HG03060 (cell line): ENCODE results near the gene CAPN9.
"Not testable (repeated sequence)": the region's sequence is repeated elsewhere in the genome, so short reads cannot be mapped to it uniquely, and the experiment has no call there.

Experiments
- ATAC-seq: cut with Tn5 transposase; IDR thresholded peaks from one replicate; pipeline ENCODE4 v1.9.1; 2021; ENCODE audit warnings: low read depth, moderate number of reproducible peaks; ENCODE audit not compliant: unreplicated experiment

Gene CAPN9

DNA sequence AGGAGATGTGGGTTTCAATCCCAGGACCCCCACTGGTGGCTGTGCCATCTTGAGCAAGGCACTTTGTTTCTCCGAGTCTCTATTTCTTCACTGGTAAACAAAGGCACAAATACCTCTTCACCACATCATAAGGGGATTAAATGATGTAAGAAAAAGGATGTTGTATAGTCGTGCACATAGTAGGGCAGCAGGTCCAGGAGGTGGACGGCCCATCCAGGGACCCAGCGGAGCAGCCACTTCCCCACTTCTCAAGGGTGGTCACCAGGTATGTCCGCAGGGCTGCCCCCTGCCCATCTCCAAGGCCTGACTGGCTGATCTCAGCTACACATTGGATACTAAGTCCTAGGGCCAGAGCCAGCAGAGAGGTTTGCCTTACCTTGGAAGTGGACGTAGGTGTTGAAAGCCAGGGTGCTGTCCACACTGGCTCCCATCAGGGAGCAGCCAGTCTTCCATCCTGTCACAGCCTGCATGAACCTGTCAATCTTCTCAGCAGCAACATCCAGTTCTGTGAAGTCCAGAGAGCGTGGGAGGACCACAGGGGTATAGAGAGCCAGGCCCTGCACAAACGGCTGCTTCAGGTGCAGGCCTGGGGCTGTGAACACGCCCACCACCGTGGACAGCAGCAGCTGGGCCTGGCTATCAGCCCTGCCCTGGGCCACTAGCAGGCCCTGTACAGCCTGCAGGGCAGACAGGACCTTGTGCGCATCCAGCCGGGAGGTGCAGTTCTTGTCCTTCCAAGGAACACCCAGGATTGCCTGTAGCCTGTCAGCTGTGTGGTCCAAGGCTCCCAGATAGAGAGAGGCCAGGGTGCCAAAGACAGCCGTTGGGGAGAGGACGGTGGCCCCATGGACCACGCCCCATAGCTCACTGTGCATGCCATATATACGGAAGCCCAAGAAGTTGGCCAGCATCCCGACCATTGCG, 37.3 kb upstream of the CAPN9 start:
- ATAC-seq, result no peak

DNA sequence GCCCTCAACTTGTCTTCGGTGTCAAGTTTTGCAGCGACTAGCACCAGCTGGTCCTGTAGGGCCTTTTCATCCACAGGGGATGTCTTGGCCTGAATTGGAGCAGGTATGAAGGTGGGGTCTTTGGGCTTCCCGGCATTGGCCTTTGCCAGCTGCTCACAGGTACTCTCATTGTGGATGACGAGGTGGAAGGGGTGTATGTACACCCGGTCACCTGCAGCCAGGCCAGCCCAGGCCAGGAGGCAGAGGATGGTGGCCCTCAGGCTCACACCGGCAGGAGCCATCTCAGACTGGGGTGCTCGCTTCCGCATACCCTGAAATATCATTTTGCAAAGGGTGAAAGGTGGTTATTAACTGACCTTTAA, 36.7 kb upstream of the CAPN9 start:
- ATAC-seq, result no peak

DNA sequence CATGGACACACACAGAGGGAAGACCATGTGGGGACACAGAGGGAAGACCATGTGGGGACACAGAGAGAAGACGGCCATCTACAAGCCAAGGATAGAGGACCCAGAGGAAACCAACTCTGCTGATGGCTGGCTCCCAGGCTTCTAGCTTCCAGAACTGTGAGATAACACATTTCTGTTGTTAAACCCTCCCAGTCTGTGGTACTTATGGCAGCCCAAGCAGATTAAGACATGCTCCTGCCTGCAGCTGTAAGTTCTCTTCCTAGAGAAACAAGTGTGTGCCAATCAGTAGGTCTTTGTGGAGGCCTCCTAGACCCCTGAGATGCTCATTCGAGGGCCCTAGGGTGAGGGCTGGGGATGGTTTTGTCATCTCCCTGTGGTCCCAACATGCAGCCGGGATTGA, 35.9 kb upstream of the CAPN9 start:
- ATAC-seq, result no peak

DNA sequence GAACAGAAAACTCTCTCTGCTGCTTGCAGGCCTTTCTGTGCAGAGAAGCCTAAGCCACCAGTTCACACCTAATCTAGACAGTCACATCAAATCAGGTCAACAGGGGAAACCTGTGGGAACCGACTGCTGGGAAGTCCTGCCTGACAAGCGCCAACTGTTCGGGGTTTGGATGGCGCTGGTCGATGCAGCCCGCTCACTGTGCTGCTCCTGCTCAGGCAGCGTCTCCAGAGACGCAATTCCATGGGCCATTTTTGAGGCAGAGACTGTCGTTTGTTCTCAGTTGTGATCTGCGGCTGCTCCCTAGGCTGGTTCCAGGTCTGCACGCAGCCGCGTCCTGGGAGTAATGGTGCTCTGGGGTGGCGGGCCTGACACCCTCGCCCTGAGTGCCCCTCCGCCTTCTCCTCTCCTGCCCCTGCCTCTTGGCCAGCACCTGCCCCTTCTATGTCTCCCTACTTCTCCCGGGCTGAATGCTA, 34.7 kb upstream of the CAPN9 start:
- no peak for ATAC-seq

DNA sequence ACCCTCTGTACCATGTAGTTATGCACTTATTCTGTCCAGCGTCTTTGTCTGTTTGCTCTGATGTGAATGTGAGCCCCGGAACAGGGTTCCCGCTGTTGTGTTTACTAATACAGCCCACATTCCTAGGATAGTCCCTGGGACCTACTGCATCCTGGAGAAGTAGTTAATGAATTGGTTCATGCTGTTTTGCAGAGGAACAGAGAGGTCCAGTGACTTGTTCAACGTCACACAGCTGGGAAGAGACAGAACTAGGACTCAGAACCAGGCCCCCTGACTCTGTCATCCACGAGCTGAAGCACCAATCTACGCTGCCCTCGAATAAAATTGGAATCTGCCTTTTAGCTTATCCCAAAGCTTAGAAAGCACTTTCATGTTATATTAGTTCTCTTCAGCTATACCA, 34.0 kb upstream of the CAPN9 start:
- no peak for ATAC-seq

DNA sequence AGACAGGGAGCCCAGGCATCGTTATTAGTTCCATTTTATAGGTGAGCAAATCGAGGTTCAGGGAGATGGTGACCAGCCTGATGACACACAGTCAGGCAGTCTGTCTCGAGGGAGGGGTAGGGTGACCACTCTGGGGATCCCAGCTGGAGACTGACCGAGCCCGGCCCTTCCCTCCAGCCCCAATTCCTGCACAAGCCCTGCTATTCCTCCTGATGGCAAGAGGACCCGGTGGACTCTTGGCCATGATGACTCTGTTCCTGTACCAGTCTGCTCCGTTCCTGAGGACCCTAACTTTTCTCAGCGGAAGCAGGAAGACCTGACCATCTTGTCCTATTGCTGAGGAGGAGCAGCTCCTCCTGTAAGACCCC, 33.7 kb upstream of the CAPN9 start:
- ATAC-seq, result no peak

DNA sequence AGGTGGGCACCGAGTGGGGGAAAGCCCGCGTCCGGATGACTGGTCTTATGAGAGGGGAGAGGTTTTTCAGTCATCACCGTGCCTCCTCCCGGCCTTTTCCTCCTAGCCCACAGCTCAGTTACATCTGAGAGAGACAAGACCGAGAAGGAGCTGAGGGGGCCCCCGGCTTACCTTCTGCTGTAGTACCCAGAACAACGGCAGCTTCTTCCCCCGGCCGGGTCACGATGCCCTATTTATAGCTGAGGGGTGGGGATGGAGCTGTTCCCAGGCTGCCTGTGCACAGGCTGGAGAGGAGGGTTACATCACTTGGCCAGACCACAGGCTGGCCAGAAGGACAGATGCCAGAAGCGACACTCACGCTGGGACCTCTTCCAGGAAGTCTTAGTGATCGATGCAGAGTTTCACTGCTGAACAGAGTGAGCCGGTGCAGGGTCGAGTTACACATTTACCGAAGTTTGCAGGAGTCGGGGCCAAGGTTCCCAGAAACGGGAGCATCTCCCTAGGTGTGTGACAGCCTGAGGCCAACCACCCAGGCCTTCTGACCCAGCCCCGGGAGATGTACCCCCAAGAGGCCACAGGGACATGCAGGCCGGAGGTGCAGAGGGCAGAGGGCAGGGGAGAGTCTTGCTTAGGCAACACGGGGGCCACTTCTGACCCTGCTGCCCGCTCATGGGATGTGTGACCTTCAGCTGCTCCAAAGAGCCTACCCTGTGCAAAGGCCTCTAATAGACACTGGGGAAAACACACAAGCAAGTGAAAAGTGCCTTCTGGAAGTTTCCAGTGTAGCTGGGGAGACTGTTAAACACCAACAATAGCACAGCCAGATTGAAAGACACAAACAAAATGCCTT, 33.0 kb upstream of the CAPN9 start, which contains the start of gene AGT:
Gene AGT (minus strand): TSS at position 208 of the 850 bp plus-strand sequence. CDS start 3,299 bp downstream, outside the sequence.
- ATAC-seq, result no peak

DNA sequence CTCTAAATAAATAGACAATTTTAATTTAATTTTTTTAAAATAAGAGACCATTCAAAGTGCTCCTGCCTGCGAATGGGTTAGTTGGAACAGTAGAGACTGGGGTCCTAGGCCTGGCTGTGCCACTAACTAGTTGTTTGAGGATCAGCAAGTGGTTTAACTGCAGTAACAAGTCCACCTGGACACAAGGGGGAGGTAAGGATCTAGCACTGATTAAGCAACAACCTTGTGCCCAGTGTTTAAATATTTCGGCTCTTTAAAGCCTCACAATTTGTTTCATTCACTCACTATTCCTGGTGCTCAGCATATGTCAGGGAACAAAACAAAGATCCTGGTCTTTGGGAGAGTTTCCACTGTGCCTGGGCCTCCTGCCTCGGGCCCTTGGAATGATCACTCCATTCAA, 31.7 kb upstream of the CAPN9 start:
- ATAC-seq, result no peak

DNA sequence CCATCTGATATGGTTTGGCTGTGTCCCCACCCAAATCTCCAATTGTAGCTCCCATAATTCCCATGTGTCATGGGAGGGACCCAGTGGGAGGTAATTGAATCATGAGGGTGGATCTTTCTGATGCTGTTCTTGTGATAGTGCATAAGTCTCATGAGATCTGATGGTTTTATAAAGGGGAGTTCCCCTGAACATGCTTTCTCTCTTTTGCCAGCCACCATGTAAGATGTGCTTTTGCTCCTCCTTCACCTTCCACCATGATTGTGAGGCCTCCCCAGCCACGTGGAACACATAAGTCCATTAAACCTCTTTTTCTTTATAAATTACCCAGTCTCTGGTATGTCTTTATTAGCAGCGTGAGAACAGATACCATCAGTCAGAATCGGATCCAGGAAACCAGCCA, 30.7 kb upstream of the CAPN9 start:
- ATAC-seq, result not testable (repeated sequence)

DNA sequence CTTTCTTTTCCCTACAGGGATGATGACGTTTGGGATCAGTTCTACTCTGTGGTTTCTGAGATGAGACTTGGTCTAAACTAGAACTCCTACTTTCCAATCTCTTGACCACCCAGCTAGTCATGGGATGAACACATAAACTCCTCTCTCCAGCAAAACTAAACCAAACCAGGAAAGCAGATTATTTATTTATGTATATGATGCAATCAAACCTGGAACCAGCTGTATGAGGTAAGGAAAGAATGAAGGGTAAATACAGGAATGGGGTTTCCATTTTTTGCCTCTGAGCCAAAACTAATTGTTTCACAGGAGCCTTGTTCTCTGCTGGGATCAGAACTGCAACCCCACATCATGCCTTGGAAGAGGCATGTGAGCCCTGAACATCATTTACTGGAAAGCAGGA, 29.9 kb upstream of the CAPN9 start:
- ATAC-seq, result no peak

DNA sequence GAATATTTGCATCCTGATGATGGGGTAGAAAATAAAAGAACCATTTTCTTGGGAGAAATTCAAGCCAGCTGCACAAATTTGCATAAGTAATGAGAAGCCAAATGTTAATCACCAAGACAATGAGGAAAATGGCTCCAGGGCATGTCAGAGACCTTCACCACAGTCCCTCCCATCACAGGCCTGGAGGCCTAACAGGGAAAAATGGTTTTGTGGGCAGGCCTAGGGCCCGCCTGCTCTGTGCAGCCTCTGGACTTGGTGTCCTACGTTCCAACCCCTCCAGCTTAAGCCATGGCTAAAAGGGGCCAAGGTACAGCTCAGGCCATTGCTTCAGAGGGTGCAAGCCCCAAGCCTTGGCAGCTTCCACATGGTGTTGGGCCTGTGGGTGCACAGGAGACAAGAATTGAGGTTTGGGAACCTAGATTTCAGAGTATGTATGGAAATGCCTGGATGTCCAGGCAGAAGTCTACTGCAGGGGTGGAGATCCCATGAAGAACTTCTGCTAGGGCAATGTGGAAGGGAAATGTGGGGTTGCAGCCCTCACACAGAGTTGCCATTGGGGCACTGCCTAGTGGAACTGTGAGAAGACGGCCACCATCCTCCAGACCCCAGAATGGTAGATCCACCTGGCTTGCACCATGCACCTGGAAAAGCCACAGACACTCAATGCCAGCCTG, 25.2 kb upstream of the CAPN9 start:
- ATAC-seq, result not testable (repeated sequence)

DNA sequence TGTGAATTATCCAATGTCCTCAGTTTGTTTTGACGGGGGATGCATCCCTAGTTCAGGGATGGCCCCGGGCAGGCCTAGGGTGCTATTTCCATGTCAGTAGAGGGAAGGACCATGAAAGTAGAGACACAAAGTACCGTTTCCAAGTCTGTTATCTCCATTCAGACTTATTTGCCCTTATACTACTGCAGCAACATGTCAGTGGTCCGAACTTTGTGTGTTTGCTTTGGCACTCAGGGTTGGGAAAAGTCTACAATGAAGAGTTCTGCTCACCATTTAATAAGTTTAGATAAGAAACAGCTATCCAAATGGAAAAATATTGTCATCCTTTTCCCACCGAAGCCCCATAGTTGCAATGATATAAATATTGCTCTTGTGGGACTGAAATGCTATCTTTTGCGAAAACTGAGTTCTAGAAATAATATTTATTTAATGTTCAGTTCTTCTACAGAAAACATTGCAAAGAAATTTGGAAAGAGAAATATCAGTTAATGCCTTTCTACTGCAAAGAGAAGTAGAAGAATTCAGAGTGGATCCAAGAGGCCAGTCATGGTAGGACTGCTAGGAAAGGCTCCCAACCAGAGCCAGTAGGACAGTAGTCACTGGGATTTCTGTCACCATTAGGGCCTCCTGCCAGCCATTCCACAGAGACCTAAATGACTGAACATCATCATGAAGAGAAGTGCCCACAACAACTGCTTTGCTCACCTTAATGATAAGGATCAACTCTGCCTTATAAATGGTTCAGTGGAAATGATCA, 21.8 kb upstream of the CAPN9 start:
- no peak for ATAC-seq

DNA sequence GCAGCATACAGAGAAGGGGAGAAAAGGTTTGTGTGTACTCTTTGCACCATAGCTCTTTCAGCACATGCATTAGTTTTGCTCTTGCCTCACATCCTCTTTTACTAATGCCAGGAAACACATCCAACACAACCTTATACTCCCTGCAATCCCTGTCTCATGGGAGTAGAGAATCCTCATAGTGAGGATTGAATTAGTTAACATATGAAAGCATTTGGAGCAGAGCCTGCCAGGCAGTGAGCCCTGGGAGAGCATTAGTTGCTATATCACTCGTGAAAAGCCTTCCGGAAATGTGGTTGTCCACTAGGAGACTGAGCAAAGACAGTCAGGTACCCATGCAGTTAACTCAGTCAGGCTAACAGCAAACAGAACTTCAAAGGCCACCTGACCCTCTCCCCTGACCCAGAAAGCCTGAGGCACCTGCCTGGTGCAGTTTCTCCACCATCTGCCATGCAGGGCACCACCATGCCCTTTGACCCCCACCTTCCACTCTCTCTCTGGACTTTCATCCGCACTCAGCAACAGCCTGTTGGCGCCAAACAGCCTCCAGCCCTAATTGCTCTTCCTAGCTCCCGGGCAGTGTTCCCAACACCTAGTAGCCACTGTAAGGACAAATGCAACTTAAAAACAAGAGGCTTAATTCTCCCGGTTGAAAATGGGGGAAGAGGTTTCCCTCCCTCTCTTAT, 18.3 kb upstream of the CAPN9 start:
- no peak for ATAC-seq

DNA sequence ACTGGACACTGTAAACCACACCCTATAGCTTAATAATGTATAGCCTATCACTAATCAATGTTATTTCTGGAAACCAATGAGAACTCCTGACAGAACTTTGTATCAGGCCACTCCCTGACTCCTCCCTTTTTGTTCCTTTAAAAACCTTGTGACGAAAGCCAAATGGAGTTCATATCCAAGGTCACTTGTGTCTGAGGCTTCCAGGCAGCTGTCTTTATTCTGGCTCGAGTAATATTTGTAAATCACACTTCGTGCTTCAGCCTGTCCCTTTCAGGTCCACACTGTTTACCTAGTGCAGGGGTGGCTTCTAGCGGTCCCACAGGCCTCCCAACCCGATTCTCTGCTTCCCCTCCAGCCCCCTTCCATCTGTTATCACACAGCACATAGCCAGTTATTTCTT, 16.2 kb upstream of the CAPN9 start:
- ATAC-seq, result no peak

DNA sequence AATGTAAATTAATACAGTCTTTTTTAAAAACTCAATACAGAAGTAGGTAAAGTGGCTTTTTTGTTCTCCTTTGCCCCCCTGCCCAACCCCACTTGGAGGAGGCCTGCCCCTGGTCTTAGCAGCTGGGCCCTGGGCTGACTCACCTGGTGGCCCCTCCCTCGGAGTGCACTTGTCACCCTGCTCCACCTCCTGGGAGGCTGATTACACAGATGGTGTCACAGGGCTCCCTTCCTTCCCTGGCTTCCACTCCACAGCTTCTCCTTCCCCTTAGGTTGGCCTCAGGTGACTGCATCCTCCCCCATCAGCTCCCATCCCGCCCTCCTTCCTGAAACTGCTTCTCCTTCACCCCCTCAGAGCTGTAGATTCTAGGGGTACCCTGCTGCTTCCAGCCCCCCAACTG, 11.7 kb upstream of the CAPN9 start:
- ATAC-seq, result no peak

DNA sequence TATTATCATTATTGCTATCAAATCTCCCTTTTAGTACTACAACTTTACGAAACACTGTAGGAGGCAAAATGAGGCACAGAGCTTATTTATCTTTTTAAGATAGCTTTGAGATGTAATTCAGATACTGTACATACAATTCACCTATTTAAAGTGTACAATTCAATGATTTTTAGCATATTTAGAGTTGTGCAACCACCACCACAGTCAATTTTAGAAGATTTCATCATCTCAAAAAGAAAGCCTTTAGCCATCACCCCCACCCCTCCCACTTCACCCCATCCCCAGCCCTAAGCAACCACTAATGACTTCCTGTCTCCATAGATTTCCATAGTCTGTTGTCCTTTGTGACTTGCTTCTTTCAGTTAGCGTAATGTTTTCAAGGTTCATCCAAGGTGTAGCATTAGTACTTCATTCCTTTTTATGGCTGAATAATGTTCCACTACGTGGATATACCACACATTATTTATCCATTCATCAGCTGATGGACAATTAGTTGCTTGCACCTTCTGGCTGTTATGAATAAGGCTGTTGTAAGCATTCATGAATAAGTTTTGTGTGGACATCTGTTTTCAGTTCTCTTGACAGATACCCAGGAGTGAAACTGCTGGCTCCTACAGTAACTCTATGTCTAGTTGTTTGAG, 9.4 kb upstream of the CAPN9 start:
- ATAC-seq, result no peak

DNA sequence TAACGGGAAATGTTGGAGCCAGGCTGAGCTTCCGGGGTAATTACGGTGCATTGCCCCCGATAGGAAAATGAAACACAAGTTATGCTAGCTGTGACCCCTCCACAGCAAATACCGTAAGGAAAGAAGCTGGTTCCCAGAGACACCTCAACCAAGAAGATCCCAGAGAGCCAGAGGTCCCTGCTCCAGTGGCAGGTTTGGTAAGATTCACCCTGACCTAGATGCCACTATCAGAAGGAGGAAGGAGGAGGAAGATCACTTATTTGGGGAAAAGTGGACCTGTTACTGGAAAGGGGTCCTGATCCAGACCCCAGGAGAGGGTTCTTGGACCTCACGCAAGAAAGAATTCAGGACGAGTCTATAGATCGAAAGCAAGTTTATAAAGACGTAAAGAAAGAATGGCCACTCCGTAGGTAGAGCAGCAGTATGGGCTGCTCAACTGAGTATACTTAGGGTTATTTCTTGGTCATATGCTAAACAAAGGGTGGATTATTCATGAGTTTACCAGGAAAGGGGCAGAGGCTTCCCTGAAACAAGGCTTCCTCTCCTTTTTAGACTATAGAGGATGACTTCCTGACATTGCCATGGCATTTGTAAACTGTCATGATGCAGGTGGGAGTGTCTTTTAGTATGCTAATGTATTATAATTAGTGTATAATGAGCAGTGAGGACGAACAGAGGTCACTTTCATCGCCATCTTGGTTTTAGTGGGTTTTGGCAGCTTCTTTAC, 7.5 kb upstream of the CAPN9 start:
- ATAC-seq, result no peak

DNA sequence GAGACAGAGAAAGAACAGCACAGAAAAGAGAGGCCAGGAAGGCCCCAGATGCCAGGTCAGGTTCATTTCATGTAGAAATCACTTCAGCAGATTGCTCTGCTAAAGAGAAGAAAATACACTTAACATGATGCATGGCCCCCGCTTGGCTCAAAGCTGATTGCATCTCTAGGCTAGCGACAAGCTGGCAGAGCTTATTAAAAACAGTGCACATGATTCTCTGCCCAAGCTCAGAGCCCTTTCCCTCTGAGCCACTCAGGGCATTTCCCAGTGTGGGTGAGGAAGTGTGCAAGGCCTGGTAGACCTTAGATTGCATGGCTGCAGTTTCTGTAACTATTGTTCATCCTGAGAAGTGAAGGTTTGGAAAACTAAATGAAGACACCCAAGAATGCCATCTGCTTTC, 3.3 kb upstream of the CAPN9 start:
- no peak for ATAC-seq

DNA sequence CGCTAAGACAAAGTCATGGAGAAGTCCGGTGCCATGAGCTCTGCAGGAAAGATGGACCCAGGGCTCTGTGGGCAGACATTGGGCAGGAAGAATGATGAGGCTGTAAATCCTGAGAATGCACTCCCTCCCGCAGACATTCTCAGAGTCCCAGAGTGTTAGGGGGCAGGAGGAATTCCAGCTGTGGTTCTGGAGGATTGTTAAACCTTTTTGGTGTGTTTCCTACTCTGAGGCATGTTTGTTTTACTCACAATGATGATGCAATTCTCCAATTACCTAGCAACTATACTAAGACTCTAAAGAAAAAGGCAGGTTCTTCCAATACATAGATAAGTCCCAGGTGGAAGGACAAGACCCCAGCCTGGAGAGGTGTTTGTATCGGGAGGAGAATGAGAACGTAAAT, 2.8 kb upstream of the CAPN9 start:
- ATAC-seq, result no peak
